ENCODE measurements around the gene SYNGR3.
A peak's percentile ranks its signal among the peaks of the same experiment; 100 is the strongest.

The SYNGR3 gene

GRCh38 chr16:1978476-1979120 is 11.2 kb upstream of the SYNGR3 start:
- no peak for DNase-seq

GRCh38 chr16:1979271-1980029 is 10.3 kb upstream of the SYNGR3 start:
- peak; percentile 56 for DNase-seq

- DNase-seq = no peak
These were observed 9.6 kb upstream of the SYNGR3 start for GRCh38 chr16:1980030-1980769.

GRCh38 chr16:1980770-1981087 is 9.0 kb upstream of the SYNGR3 start:
- DNase-seq = no peak

GRCh38 chr16:1981398-1981836 is 8.4 kb upstream of the SYNGR3 start, which contains the start of gene NOXO1:
NOXO1 (minus strand) TSS chr16:1981469; CDS start chr16:1981179, 290 bp downstream.
- DNase-seq = no peak

GRCh38 chr16:1982013-1982433 is 7.7 kb upstream of the SYNGR3 start:
- no peak for DNase-seq

GRCh38 chr16:1982991-1983543 is 6.7 kb upstream of the SYNGR3 start:
- no peak for DNase-seq

GRCh38 chr16:1983544-1984346 is 6.0 kb upstream of the SYNGR3 start, which contains the start of gene GFER:
GFER (plus strand) TSS chr16:1984193; CDS start chr16:1984219, 26 bp downstream.
- DNase-seq = peak; percentile 81

GRCh38 chr16:1984347-1985225 is 5.2 kb upstream of the SYNGR3 start:
- DNase-seq = peak; percentile 52

GRCh38 chr16:1985466-1986150 is 4.2 kb upstream of the SYNGR3 start:
- DNase-seq = no peak

GRCh38 chr16:1987198-1987597 is 2.6 kb upstream of the SYNGR3 start:
- no peak for DNase-seq

GRCh38 chr16:1990101-1990350 is 256 bp downstream of the SYNGR3 start:
- no peak for DNase-seq

- peak; percentile 58 for DNase-seq
These were observed 773 bp downstream of the SYNGR3 start for GRCh38 chr16:1990351-1991134.

- peak; percentile 71 for DNase-seq
These were observed 1.4 kb downstream of the SYNGR3 start for GRCh38 chr16:1991135-1991551.

- no peak for DNase-seq
These were observed 1.8 kb downstream of the SYNGR3 start for GRCh38 chr16:1991588-1991947.

- peak; percentile 100 for DNase-seq
These were observed 2.4 kb downstream of the SYNGR3 start for GRCh38 chr16:1991948-1992703.

GRCh38 chr16:1992704-1993317 is 3.0 kb downstream of the SYNGR3 start:
- DNase-seq = no peak

- DNase-seq = no peak
These were observed 4.0 kb downstream of the SYNGR3 start for GRCh38 chr16:1993731-1994131.
